Calu3 (cell line): ENCODE data around the gene ANTXR2. TPM values are rescaled to one million over a fixed set of nuclear protein-coding genes. Genes with fewer than 3 reads are reported as not detected.
"Not testable (repeated sequence)": the region's sequence is repeated elsewhere in the genome, so short reads cannot be mapped to it uniquely, and the experiment has no call there.

Experiments
- BruUV-seq: library from RNA; stranded (reverse); fragments of 400-500 nt; replicated peaks from 2 replicates; lab custom pipeline; 2021; lab: Mats Ljungman, UMichigan
- CTCF ChIA-PET: fragments of 300-600 bp; sonication (Branson Sonifier 250); formaldehyde crosslinking; loops from one replicate; lab custom pipeline; 2022; ENCODE audit warnings: antibody characterized with exemption; lab: Charles Lee
- DNase-seq: peaks from one replicate; pipeline ENCODE4 v3.0.0; 2022
- H3K27ac Mint-ChIP-seq: one replicate; pipeline ENCODE4 v1.8.0; 2022; ENCODE audit warnings: mixed read lengths; ENCODE audit not compliant: unreplicated experiment
- H3K27me3 Mint-ChIP-seq: one replicate; pipeline ENCODE4 v1.8.0; 2022; ENCODE audit warnings: mixed read lengths; ENCODE audit not compliant: unreplicated experiment
- H3K36me3 Mint-ChIP-seq: one replicate; pipeline ENCODE4 v1.8.0; 2022; ENCODE audit warnings: mild to moderate bottlenecking, moderate library complexity, mixed read lengths; ENCODE audit not compliant: insufficient read depth, unreplicated experiment
- H3K4me1 Mint-ChIP-seq: one replicate; pipeline ENCODE4 v1.8.0; 2022; ENCODE audit warnings: mild to moderate bottlenecking, low read depth, mixed read lengths; ENCODE audit not compliant: unreplicated experiment
- H3K4me3 Mint-ChIP-seq: one replicate; pipeline ENCODE4 v1.8.0; 2022; ENCODE audit warnings: mild to moderate bottlenecking, low read depth, moderate library complexity, mixed read lengths; ENCODE audit not compliant: unreplicated experiment
- H3K9me3 Mint-ChIP-seq: one replicate; pipeline ENCODE4 v1.8.0; 2022; ENCODE audit warnings: low read depth, mixed read lengths; ENCODE audit not compliant: unreplicated experiment
- CTCF ChIP-seq: fragments of 200-600 bp; IDR thresholded peaks from one replicate; pipeline ENCODE4 v1.8.0; 2022; ENCODE audit warnings: antibody characterized with exemption; ENCODE audit not compliant: unreplicated experiment
- intact Hi-C: fragments of 100-400 bp; cut with micrococcal nuclease; formaldehyde crosslinking; loops from one replicate; pipeline ENCODE4 v1.10.0; 2022; ENCODE audit not compliant: unreplicated experiment
- total RNA-seq: library from RNA; stranded (reverse); gene quantifications from 2 replicates; pipeline ENCODE4 v1.2.3, GENCODE V29; 2022

The ANTXR2 gene
- total RNA-seq, 1 experiment from 2014 or later: 23.6 TPM

DNA sequence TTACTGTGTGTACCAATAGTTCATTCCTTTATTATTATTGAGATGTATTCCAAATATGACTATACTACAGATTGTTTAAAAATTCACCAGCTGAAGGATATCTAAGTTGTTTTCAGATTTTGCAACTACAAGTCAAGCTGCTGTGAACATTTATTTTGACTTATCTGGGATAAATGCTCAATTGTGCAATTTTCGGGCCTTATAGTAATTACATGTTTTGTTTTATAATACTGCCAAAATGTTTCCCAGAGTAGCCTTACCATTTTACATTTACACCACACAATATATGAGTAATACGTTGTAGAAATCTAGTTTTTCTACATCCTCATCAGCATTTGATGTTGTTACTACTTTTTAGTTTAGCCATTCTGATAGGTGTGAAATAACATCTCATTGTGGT, 179.6 kb downstream of the ANTXR2 start:
- Mint-ChIP-seq H3K27ac (no peak overlapping the region), H3K36me3 (no peaks in the 10 kb centered on the region), H3K9me3 (no peaks in the 10 kb centered on the region), H3K27me3 (no peaks in the 10 kb centered on the region), H3K4me1 (no peaks in the 10 kb centered on the region), H3K4me3 (no peak overlapping the region)
- no TSS peak for BruUV-seq
- TF ChIP-seq CTCF: no peak
- intact Hi-C loops: no loop called here
- CTCF ChIA-PET: no interaction called here
- no peak for DNase-seq

DNA sequence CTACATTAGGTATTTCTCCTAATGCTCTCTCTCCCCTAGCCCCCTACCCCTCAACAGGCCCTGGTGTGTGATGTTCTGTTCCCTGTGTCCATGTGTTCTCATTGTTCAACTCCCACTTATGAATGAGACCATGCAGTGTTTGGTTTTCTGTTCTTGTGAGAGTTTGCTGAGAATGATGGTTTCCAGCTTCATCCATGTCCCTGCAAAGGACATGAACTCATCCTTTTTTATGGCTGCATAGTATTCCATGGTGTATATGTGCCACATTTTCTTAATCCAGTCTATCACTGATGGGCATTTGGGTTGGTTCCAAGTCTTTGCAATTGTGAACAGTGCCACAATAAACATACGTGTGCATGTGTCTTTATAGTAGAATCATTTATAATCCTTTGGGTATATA, 184.0 kb downstream of the ANTXR2 start:
- H3K27me3 Mint-ChIP-seq, H3K36me3 Mint-ChIP-seq, intact Hi-C loops, H3K9me3 Mint-ChIP-seq, DNase-seq, H3K4me1 Mint-ChIP-seq, H3K4me3 Mint-ChIP-seq, CTCF ChIA-PET, H3K27ac Mint-ChIP-seq, BruUV-seq: not testable (repeated sequence)

GRCh38 chr4:79886557-79886956, 186.5 kb downstream of the ANTXR2 start:
- no peaks in the 10 kb centered on the region for H3K27me3 Mint-ChIP-seq
- intact Hi-C loops: no loop called here
- CTCF ChIA-PET: no interaction called here
- H3K27ac Mint-ChIP-seq: no peak overlapping the region
- no TSS peak for BruUV-seq
- TF ChIP-seq CTCF: no peak
- DNase-seq: no peak
- H3K4me1 Mint-ChIP-seq: no peaks in the 10 kb centered on the region
- no peaks in the 10 kb centered on the region for H3K36me3 Mint-ChIP-seq
- no peaks in the 10 kb centered on the region for H3K9me3 Mint-ChIP-seq
- H3K4me3 Mint-ChIP-seq: no peak overlapping the region

DNA sequence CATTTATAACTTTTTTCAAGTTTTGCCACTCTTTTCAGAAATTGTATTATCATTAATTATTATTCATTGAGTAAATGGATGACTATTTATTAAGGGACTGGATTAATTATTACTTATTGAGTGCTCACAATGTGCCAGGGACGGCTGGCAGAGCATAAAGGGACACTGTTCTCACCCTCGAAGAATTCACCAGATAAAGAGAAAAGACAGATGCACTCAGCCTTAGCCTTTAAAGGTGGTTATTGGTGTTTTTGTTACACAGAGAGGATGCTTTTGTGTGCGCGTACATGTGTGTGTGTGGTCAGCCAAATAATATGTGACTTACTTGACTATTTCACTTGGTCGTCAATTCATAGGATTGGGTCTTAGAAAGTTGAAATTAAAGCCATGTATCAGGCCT, 187.0 kb downstream of the ANTXR2 start:
- Mint-ChIP-seq H3K9me3 (no peaks in the 10 kb centered on the region), H3K4me3 (no peak overlapping the region), H3K36me3 (no peaks in the 10 kb centered on the region), H3K27me3 (no peaks in the 10 kb centered on the region), H3K4me1 (no peaks in the 10 kb centered on the region), H3K27ac (no peak overlapping the region)
- no peak for DNase-seq
- TF ChIP-seq CTCF: no peak
- BruUV-seq: no TSS peak
- intact Hi-C loops: no loop called here
- CTCF ChIA-PET: no interaction called here

DNA sequence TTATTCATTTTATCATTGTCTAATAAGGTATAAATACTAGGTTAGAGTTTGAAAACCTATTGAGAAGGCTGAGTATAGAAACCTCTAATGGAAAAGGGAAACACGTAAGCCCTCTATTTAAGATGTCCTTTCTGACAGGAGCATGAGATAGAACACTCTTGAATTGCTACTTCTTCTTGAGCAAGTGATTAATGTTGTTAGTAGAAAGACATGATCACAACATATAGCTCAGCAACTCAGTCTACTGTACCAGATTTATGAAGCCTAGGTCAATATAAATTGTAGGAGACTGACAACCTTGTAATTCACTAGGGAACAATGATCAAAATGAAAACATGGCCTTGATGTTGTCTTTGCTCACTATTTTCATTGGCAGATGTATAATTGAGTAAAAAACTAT, 189.7 kb downstream of the ANTXR2 start:
- no peak for DNase-seq
- no peaks in the 10 kb centered on the region for H3K4me1 Mint-ChIP-seq
- no peaks in the 10 kb centered on the region for H3K36me3 Mint-ChIP-seq
- no peaks in the 10 kb centered on the region for H3K27me3 Mint-ChIP-seq
- TF ChIP-seq CTCF: no peak
- H3K9me3 Mint-ChIP-seq: no peaks in the 10 kb centered on the region
- no peak overlapping the region for H3K27ac Mint-ChIP-seq
- CTCF ChIA-PET: no interaction called here
- BruUV-seq: no TSS peak
- intact Hi-C loops: no loop called here
- H3K4me3 Mint-ChIP-seq: no peak overlapping the region
